H1 (cell line): ENCODE data around the gene SPARC. TPM values are rescaled to one million over a fixed set of nuclear protein-coding genes. Genes with fewer than 3 reads are reported as not detected.

ENCODE experiments used
- BRCA1 ChIP-seq: IDR thresholded peaks from 2 replicates; pipeline ENCODE4 v1.6.1; 2012; ENCODE audit warnings: low read depth, low read length, improper control_type of control experiment
- CHD2 ChIP-seq: IDR thresholded peaks from 2 replicates; pipeline ENCODE4 v1.6.1; 2012; ENCODE audit warnings: low read length, improper control_type of control experiment
- polyA plus RNA-seq, 7 experiments: library from polyadenylated mRNA; depleted of rRNA in 3 of 7; stranded (reverse) in 5 of 7; unstranded in 2 of 7; fragments of >200 nt in 5 of 7; fragments of 200-250 nt in 2 of 7; gene quantifications; 1 replicate in 5 of 7; 2 replicates in 1 of 7; 4 replicates in 1 of 7; pipeline versions ENCODE4 v1.2.1 to v1.2.3, GENCODE V29; 2011 to 2013; ENCODE audit warnings: missing spikeins in 2 of 7, mixed read lengths in 2 of 7
- total RNA-seq: library from RNA; stranded (reverse); fragmentation: NEBNext Ultra II Directional; extraction: Animal tissue kit (Norgen Biotek cat#: 25700); gene quantifications from 2 replicates; pipeline ENCODE4 v1.2.1, GENCODE V29; 2021

SPARC gene
- total and polyA plus RNA-seq, 2 of the 8 experiments (the other 6 are each of a cell fraction or from before 2014, with no cell fraction given): 375 to 438 TPM

DNA sequence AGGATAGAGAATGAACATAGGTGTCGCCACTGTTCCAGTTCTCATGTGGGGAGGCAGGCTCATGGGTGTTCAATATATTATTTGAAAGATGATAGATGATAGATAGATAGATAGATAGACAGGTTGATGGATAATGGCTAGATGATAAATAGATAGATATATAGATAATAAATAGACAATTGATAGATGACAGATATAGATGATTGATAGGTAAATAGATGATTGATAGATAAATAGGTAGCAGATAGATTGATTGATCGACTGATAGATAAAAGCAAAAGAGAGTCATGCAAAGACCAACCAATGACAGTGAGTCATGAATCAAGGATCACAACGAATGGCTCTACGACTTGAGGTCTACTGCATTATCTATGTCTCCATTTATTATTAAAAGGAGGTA is 30.4 kb downstream of the SPARC start (continued):
- no peak for TF ChIP-seq CHD2
- TF ChIP-seq BRCA1: no peak
